Measurements from ENCODE around the gene GPR132. TPM values are rescaled to one million over a fixed set of nuclear protein-coding genes. Genes with fewer than 3 reads are reported as not detected.

GPR132 gene
- total and polyA plus RNA-seq, 2 donors = 5.9 to 7.4 TPM

DNA sequence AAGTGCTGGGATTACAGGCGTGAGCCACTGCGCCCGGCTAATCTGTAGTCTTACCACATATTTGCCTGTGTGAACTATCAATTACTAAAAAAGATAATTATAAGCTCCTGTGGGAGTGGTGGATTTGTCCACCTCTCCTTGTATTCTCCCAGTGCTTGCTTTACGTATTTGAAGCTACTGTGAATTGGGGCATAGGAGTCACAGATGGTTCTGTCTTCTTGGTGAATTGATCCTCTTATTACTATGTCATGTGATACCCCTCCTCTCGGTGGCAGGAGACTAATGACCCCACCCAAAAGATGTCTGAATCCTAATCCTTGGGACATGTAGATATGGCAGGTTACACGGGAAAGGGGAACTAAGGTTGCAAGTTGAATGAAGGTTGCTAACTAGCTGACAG is 11.8 kb downstream of the GPR132 start:
- 92% methylated on average over 6 of the region's 6 CpGs for WGBS
- H3K9me3 ChIP-seq (ENCODE audit: control insufficient read depth in 2 of 2, insufficient read depth in 1 of 2, low read length in 1 of 2) = no peaks in the 10 kb centered on the region
- H3K27me3 ChIP-seq (ENCODE audit: control insufficient read depth in 2 of 2, insufficient read depth in 1 of 2, low read length in 1 of 2) = no peaks in the 10 kb centered on the region
- DNase-seq (ENCODE audit: low read depth in 6 of 9, low spot score in 9 of 9) = no peak
- no peak overlapping the region for H3K27ac ChIP-seq (ENCODE audit: low read depth in 1 of 2, low read length in 1 of 2)
- H3K4me3 ChIP-seq (ENCODE audit: low read length in 2 of 2) = no peak overlapping the region
- H3K4me1 ChIP-seq (ENCODE audit: control insufficient read depth in 2 of 2, insufficient read depth in 2 of 2, low read length in 2 of 2) = peaks cover 0 to under 1% of the 10 kb centered on the region in 2 donors
- H3K36me3 ChIP-seq (ENCODE audit: control insufficient read depth in 2 of 2, insufficient read depth in 2 of 2, low read length in 1 of 2) = no peaks in the 10 kb centered on the region

GRCh38 chr14:105052110-105052458 is 13.1 kb downstream of the GPR132 start:
- Histone ChIP-seq H3K4me1 (ENCODE audit: control insufficient read depth in 2 of 2, insufficient read depth in 2 of 2, low read length in 2 of 2) (no peaks in the 10 kb centered on the region), H3K27me3 (ENCODE audit: control insufficient read depth in 2 of 2, insufficient read depth in 1 of 2, low read length in 1 of 2) (no peaks in the 10 kb centered on the region), H3K9me3 (ENCODE audit: control insufficient read depth in 2 of 2, insufficient read depth in 1 of 2, low read length in 1 of 2) (no peaks in the 10 kb centered on the region), H3K4me3 (ENCODE audit: low read length in 2 of 2) (no peak overlapping the region), H3K36me3 (ENCODE audit: control insufficient read depth in 2 of 2, insufficient read depth in 2 of 2, low read length in 1 of 2) (no peaks in the 10 kb centered on the region), H3K27ac (ENCODE audit: low read depth in 1 of 2, low read length in 1 of 2) (no peak overlapping the region)
- DNase-seq (ENCODE audit: low read depth in 6 of 9, low spot score in 9 of 9) = no peak
- 92% methylated on average over 4 of the region's 4 CpGs for WGBS

DNA sequence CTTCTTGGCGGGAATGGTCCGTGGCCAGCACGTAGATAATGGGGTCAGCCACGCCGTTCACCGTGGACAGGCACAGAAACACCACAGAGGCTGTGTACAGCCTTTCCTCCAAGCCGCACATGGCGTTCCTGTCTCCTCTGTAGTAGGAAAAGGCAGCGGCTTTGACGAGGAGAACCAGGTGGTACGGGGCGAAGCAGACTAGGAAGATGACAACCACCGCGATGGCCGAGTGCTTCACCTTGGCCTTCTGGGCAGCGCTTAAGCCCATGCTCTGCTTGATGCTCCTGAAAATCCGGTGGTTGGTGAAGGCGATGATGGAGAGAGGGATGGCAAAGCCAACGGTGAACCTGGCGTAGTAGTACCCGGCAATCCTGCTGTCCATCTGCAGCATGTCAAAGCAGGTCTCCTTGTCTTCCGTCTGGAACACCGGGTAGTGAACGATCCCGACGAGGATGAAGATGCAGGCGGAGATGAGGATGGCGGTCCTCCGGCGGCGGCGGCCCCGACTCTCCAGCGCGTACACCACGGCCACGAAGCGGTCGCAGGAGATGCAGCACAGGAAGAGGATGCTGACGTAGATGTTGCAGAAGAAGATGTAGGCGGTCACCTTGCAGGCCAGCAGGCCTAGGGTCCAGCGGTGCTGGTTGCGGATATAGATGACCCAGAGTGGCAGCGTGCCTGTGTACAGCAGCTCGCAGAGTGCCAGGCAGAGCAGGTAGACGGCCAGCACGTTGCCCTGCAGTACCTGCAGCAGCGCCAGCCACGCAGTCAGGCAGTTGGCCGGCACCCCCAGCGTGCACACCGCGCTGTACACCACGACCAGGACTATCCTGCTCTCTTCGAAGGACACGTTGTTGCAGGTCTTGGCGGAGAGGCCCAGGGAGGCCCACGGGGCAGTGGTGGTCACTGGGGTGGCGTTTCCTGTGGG is 13.8 kb downstream of the GPR132 start:
- no peaks in the 10 kb centered on the region for H3K27me3 ChIP-seq (ENCODE audit: control insufficient read depth in 2 of 2, insufficient read depth in 1 of 2, low read length in 1 of 2)
- H3K4me3 ChIP-seq (ENCODE audit: low read length in 2 of 2) = no peak overlapping the region
- no peaks in the 10 kb centered on the region for H3K4me1 ChIP-seq (ENCODE audit: control insufficient read depth in 2 of 2, insufficient read depth in 2 of 2, low read length in 2 of 2)
- no peak for DNase-seq (ENCODE audit: low read depth in 6 of 9, low spot score in 9 of 9)
- H3K27ac ChIP-seq (ENCODE audit: low read depth in 1 of 2, low read length in 1 of 2) = no peak overlapping the region
- no peaks in the 10 kb centered on the region for H3K36me3 ChIP-seq (ENCODE audit: control insufficient read depth in 2 of 2, insufficient read depth in 2 of 2, low read length in 1 of 2)
- no peaks in the 10 kb centered on the region for H3K9me3 ChIP-seq (ENCODE audit: control insufficient read depth in 2 of 2, insufficient read depth in 1 of 2, low read length in 1 of 2)
- WGBS = 97% methylated on average over 59 of the region's 59 CpGs

GRCh38 chr14:105050551-105050897 is 14.7 kb downstream of the GPR132 start:
- DNase-seq (ENCODE audit: low read depth in 6 of 9, low spot score in 9 of 9) = no peak
- Histone ChIP-seq H3K36me3 (ENCODE audit: control insufficient read depth in 2 of 2, insufficient read depth in 2 of 2, low read length in 1 of 2) (no peaks in the 10 kb centered on the region), H3K9me3 (ENCODE audit: control insufficient read depth in 2 of 2, insufficient read depth in 1 of 2, low read length in 1 of 2) (no peaks in the 10 kb centered on the region), H3K27ac (ENCODE audit: low read depth in 1 of 2, low read length in 1 of 2) (no peak overlapping the region), H3K27me3 (ENCODE audit: control insufficient read depth in 2 of 2, insufficient read depth in 1 of 2, low read length in 1 of 2) (peaks cover 0 to under 1% of the 10 kb centered on the region in 2 donors), H3K4me1 (ENCODE audit: control insufficient read depth in 2 of 2, insufficient read depth in 2 of 2, low read length in 2 of 2) (peaks cover 0 to 4% of the 10 kb centered on the region in 2 donors), H3K4me3 (ENCODE audit: low read length in 2 of 2) (no peak overlapping the region)
- 96% methylated on average over 10 of the region's 10 CpGs for WGBS

GRCh38 chr14:105049753-105050550 is 15.3 kb downstream of the GPR132 start:
- Histone ChIP-seq H3K4me3 (ENCODE audit: low read length in 2 of 2) (no peak overlapping the region), H3K36me3 (ENCODE audit: control insufficient read depth in 2 of 2, insufficient read depth in 2 of 2, low read length in 1 of 2) (no peaks in the 10 kb centered on the region), H3K4me1 (ENCODE audit: control insufficient read depth in 2 of 2, insufficient read depth in 2 of 2, low read length in 2 of 2) (peaks cover 0 to 4% of the 10 kb centered on the region in 2 donors), H3K27ac (ENCODE audit: low read depth in 1 of 2, low read length in 1 of 2) (no peak overlapping the region), H3K9me3 (ENCODE audit: control insufficient read depth in 2 of 2, insufficient read depth in 1 of 2, low read length in 1 of 2) (no peaks in the 10 kb centered on the region), H3K27me3 (ENCODE audit: control insufficient read depth in 2 of 2, insufficient read depth in 1 of 2, low read length in 1 of 2) (peaks cover 0 to 6% of the 10 kb centered on the region in 2 donors)
- WGBS = 94% methylated on average over 25 of the region's 25 CpGs
- DNase-seq (ENCODE audit: low read depth in 6 of 9, low spot score in 9 of 9) = no peak

- Histone ChIP-seq H3K4me1 (ENCODE audit: control insufficient read depth in 2 of 2, insufficient read depth in 2 of 2, low read length in 2 of 2) (peaks cover 0 to 4% of the 10 kb centered on the region in 2 donors), H3K27me3 (ENCODE audit: control insufficient read depth in 2 of 2, insufficient read depth in 1 of 2, low read length in 1 of 2) (peaks cover 2 to 25% of the 10 kb centered on the region in 2 donors), H3K27ac (ENCODE audit: low read depth in 1 of 2, low read length in 1 of 2) (no peak overlapping the region), H3K36me3 (ENCODE audit: control insufficient read depth in 2 of 2, insufficient read depth in 2 of 2, low read length in 1 of 2) (no peaks in the 10 kb centered on the region), H3K9me3 (ENCODE audit: control insufficient read depth in 2 of 2, insufficient read depth in 1 of 2, low read length in 1 of 2) (no peaks in the 10 kb centered on the region), H3K4me3 (ENCODE audit: low read length in 2 of 2) (no peak overlapping the region)
- 96% methylated on average over 24 of the region's 24 CpGs for WGBS
- no peak for DNase-seq (ENCODE audit: low read depth in 6 of 9, low spot score in 9 of 9)
Observed at GRCh38 chr14:105047283-105048016, 17.8 kb downstream of the GPR132 start.

DNA sequence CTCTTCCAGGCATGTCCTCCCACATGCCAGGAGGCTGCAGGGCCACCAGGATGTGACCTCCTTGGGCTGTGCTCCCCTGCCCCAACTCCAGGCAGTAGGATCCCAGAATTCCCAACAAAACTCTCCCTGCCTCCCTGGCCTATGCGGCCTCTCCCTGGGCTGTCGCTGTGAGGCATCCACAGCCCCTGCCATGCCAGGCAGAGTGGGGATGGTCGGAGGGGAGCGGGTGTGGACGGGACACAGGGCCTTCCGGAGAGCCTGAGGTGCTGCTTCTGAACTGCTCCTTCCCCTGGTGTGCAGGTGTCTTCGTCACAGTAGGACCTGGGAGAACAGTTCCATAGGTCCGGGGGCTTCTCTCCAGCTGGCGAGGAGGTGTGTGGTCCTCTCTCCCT is 18.3 kb downstream of the GPR132 start:
- Histone ChIP-seq H3K27me3 (ENCODE audit: control insufficient read depth in 2 of 2, insufficient read depth in 1 of 2, low read length in 1 of 2) (peaks cover 2 to 29% of the 10 kb centered on the region in 2 donors), H3K36me3 (ENCODE audit: control insufficient read depth in 2 of 2, insufficient read depth in 2 of 2, low read length in 1 of 2) (no peaks in the 10 kb centered on the region), H3K9me3 (ENCODE audit: control insufficient read depth in 2 of 2, insufficient read depth in 1 of 2, low read length in 1 of 2) (no peaks in the 10 kb centered on the region), H3K27ac (ENCODE audit: low read depth in 1 of 2, low read length in 1 of 2) (no peak overlapping the region), H3K4me3 (ENCODE audit: low read length in 2 of 2) (no peak overlapping the region), H3K4me1 (ENCODE audit: control insufficient read depth in 2 of 2, insufficient read depth in 2 of 2, low read length in 2 of 2) (peaks cover 0 to 4% of the 10 kb centered on the region in 2 donors)
- no peak for DNase-seq (ENCODE audit: low read depth in 6 of 9, low spot score in 9 of 9)
- WGBS = 94% methylated on average over 9 of the region's 9 CpGs

GRCh38 chr14:105045710-105046326 is 19.4 kb downstream of the GPR132 start:
- peaks cover 0 to 4% of the 10 kb centered on the region in 2 donors for H3K4me1 ChIP-seq (ENCODE audit: control insufficient read depth in 2 of 2, insufficient read depth in 2 of 2, low read length in 2 of 2)
- WGBS = 8% methylated on average over 42 of the region's 42 CpGs
- H3K27ac ChIP-seq (ENCODE audit: low read depth in 1 of 2, low read length in 1 of 2) = no peak overlapping the region
- no peak overlapping the region for H3K4me3 ChIP-seq (ENCODE audit: low read length in 2 of 2)
- H3K9me3 ChIP-seq (ENCODE audit: control insufficient read depth in 2 of 2, insufficient read depth in 1 of 2, low read length in 1 of 2) = no peaks in the 10 kb centered on the region
- H3K27me3 ChIP-seq (ENCODE audit: control insufficient read depth in 2 of 2, insufficient read depth in 1 of 2, low read length in 1 of 2) = peaks cover 2 to 31% of the 10 kb centered on the region in 2 donors
- H3K36me3 ChIP-seq (ENCODE audit: control insufficient read depth in 2 of 2, insufficient read depth in 2 of 2, low read length in 1 of 2) = no peaks in the 10 kb centered on the region
- DNase-seq (ENCODE audit: low read depth in 6 of 9, low spot score in 9 of 9) = peak; percentile 59 to 92 (median 85)

All from thymus (tissue), 11 donors.